Type B pancreatic cell (in vitro differentiated cells): ENCODE results near the gene TGFB2. TPM values are rescaled to one million over a fixed set of nuclear protein-coding genes. Genes with fewer than 3 reads are reported as not detected.

ENCODE experiments used
- DNase-seq: peaks from one replicate; pipeline ENCODE4 v3.0.0; 2021; ENCODE audit warnings: mixed read lengths; ENCODE audit not compliant: unreplicated experiment; ENCODE audit errors: extremely low spot score
- H3K27ac Mint-ChIP-seq: 2 replicates; pipeline ENCODE4 v1.8.0; 2021; ENCODE audit warnings: mild to moderate bottlenecking, mixed read lengths
- H3K27me3 Mint-ChIP-seq: 2 replicates; pipeline ENCODE4 v1.8.0; 2021; ENCODE audit warnings: mixed read lengths
- H3K36me3 Mint-ChIP-seq: 2 replicates; pipeline ENCODE4 v1.8.0; 2021; ENCODE audit warnings: mixed read lengths
- H3K4me1 Mint-ChIP-seq: one replicate; pipeline ENCODE4 v1.8.0; 2021; ENCODE audit warnings: mixed read lengths; ENCODE audit not compliant: unreplicated experiment
- H3K4me3 Mint-ChIP-seq: 2 replicates; pipeline ENCODE4 v1.8.0; 2021; ENCODE audit warnings: mild to moderate bottlenecking, mixed read lengths
- H3K9me3 Mint-ChIP-seq: 2 replicates; pipeline ENCODE4 v1.8.0; 2021; ENCODE audit warnings: mixed read lengths
- total RNA-seq: library from RNA; stranded (reverse); gene quantifications from 2 replicates; pipeline ENCODE4 v1.2.1, GENCODE V29; 2021; ENCODE audit warnings: low replicate concordance
- TF ChIP-seq, protein P1 (sequence below): fragments of 200-600 bp; sonication (generic); conservative IDR thresholded peaks from 2 replicates; pipeline ENCODE4 v1.5.0; 2021; ENCODE audit warnings: antibody characterized with exemption, mild to moderate bottlenecking

TGFB2 gene
- total RNA-seq, 1 donor from 2014 or later, result 207 TPM

DNA sequence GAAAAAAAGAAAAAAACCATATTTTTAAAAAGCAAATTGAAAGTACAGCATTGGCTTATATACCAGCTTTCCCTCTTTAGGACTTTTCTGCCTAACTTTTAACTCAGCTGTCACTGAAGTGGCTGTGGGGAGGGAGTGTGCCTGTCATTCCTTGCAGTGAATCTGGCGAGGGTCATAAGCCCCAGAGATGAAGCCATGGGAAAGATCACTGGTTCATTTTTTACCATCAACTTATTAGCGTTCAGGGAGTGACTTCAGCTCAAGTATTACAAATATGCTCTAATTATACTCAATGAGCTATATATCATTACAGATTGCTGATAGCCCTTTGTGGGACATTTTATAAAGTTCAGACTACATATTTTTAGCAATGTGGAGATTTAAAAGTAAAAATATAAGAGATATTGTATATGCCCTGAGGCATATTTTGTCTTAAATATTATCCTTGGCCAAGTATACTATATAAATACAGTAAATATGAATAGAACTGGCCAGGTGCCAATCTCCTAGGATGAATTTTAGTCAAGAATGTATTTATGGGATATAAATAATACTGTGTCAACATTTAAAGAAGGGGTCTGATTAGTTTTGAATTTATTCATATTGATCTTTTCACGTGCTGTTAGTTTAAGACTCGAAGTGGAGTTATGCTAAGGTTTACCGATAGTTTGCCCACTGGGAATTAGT is 4.4 kb downstream of the TGFB2 start:
- peaks cover 24% of the 10 kb centered on the region for H3K4me1 Mint-ChIP-seq
- no peak overlapping the region for H3K4me3 Mint-ChIP-seq
- peaks cover 35% of the 10 kb centered on the region for H3K36me3 Mint-ChIP-seq
- no peak for DNase-seq
- TF ChIP-seq, protein P1, sequence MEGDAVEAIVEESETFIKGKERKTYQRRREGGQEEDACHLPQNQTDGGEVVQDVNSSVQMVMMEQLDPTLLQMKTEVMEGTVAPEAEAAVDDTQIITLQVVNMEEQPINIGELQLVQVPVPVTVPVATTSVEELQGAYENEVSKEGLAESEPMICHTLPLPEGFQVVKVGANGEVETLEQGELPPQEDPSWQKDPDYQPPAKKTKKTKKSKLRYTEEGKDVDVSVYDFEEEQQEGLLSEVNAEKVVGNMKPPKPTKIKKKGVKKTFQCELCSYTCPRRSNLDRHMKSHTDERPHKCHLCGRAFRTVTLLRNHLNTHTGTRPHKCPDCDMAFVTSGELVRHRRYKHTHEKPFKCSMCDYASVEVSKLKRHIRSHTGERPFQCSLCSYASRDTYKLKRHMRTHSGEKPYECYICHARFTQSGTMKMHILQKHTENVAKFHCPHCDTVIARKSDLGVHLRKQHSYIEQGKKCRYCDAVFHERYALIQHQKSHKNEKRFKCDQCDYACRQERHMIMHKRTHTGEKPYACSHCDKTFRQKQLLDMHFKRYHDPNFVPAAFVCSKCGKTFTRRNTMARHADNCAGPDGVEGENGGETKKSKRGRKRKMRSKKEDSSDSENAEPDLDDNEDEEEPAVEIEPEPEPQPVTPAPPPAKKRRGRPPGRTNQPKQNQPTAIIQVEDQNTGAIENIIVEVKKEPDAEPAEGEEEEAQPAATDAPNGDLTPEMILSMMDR, result no peak
- peaks cover 34% of the 10 kb centered on the region for H3K27me3 Mint-ChIP-seq
- no peaks in the 10 kb centered on the region for H3K9me3 Mint-ChIP-seq
- H3K27ac Mint-ChIP-seq, result no peak overlapping the region

DNA sequence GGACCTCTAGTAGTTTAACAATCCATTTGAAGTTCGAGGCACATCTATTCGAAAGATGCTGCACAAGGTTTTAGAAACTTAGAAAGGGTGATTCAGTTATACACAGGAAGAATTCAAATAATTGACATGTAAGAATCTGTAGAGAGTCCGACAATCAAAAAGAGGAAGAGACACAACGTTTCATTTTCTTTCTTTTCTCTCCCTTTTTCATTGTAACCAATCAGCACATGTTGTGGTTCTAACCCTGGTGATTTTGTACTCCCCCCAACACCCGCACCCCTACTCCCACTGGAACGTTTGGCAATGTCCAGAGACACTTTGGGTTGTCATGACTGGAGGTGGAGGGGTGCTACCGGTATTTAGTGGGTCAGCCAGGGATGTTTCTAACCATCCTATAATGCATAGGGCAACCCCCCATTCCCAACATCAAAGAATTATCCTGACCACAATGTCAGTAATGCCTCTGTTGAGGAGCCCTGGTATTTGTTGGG is 4.9 kb downstream of the TGFB2 start:
- Mint-ChIP-seq H3K27me3 (peaks cover 34% of the 10 kb centered on the region), H3K36me3 (peaks cover 35% of the 10 kb centered on the region), H3K4me3 (no peak overlapping the region), H3K27ac (no peak overlapping the region), H3K9me3 (no peaks in the 10 kb centered on the region), H3K4me1 (peaks cover 24% of the 10 kb centered on the region)
- TF ChIP-seq, protein P1, result no peak
- DNase-seq, result no peak

DNA sequence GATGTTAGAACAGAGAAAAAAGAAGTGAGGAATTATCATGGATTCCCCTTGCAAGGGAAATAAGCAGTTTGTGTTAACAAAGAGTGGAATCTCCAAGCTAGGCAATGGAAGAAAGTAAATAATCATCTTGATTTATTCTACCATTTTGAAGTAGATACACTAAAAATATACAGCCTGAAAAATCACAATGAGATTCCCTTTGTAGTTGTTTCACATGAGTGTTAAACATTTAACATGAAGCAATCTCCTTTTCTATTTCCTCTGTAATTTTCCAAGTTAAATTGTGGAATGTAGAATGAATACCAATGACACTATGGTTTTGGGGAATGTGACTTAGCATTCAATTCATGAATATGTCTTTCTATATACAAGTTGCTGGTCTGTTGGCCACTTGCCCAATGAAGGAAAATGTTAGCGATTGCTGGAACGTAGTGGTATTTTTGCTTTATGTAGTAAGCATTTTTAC is 5.7 kb downstream of the TGFB2 start:
- H3K4me1 Mint-ChIP-seq, result peaks cover 24% of the 10 kb centered on the region
- peaks cover 34% of the 10 kb centered on the region for H3K27me3 Mint-ChIP-seq
- peaks cover 37% of the 10 kb centered on the region for H3K36me3 Mint-ChIP-seq
- no peak overlapping the region for H3K4me3 Mint-ChIP-seq
- no peak for DNase-seq
- TF ChIP-seq, protein P1, result no peak
- no peaks in the 10 kb centered on the region for H3K9me3 Mint-ChIP-seq
- H3K27ac Mint-ChIP-seq, result peak overlapping the region; percentile 1

DNA sequence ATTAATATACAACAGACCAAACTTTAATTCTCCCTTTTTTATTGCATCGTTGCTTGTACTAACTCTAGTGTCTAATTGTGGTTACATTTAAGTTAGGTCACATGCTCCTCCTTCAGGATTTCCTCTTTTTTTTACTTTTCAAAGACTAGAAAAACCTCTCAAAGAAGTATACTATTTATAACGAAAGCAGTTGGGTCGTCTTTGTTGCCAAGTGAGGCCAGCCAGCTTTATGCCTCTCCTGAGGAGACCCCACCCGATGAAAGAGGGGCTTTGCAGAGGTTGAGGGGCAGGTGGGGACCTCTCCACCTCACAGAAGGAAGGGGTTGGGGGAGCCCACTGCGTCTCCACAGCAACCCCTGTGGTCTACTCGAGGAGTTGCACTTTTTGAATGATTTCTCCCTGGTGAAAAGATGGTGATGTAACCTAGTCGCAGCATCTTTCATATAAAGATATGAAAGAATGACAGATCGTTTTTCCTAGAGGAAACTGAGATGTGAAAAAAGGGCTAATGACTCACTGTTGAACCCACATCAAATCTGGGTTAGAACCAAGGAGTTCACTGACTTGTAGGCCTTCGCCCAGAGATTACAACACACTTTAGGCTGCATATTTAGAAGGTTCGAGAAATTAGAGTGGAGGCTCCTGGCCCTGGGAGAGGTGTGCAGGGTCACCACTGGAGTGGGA is 6.4 kb downstream of the TGFB2 start:
- Mint-ChIP-seq H3K27ac (peak overlapping the region; percentile 1), H3K4me3 (no peak overlapping the region), H3K9me3 (no peaks in the 10 kb centered on the region), H3K36me3 (peaks cover 39% of the 10 kb centered on the region), H3K27me3 (peaks cover 28% of the 10 kb centered on the region), H3K4me1 (peaks cover 24% of the 10 kb centered on the region)
- DNase-seq, result no peak
- TF ChIP-seq, protein P1, result peak; percentile 47

DNA sequence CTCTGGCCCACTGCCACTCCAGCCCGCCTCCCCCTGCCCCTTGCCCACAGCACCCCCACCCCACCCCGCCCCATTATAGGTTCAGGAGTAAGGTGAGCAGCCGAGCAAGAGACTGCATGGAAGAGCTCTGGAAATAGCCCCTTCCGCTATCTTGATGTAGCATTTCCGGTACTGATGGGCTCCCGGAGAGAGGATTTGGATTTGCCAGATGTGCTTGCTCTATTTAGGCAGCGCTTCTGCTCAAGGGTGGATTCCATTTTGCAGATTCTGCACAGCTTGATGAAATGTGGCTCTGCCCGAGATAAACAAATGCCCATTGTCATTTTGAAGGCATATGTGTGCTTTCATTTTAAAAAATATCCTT is 6.9 kb downstream of the TGFB2 start:
- TF ChIP-seq, protein P1, result no peak
- no peak for DNase-seq
- Mint-ChIP-seq H3K27me3 (peaks cover 23% of the 10 kb centered on the region), H3K27ac (no peak overlapping the region), H3K4me1 (peaks cover 24% of the 10 kb centered on the region), H3K36me3 (peaks cover 39% of the 10 kb centered on the region), H3K4me3 (peak overlapping the region; percentile 60), H3K9me3 (no peaks in the 10 kb centered on the region)
